MM.1S (cell line): Measurements from ENCODE around the gene GJB5.

Experiments
- CTCF ChIP-seq: fragments of 300-600 bp; sonication (generic); IDR thresholded peaks from 2 replicates; pipeline ENCODE4 v1.5.1; 2016; ENCODE audit warnings: antibody characterized with exemption, low read length, mixed read lengths
- EZH2 ChIP-seq: fragments of 300-600 bp; sonication (generic); optimal IDR thresholded peaks from 2 replicates; pipeline ENCODE3; 2017; ENCODE audit warnings: low read depth, mild to moderate bottlenecking, antibody characterized with exemption, low read length, mixed read lengths

- TF ChIP-seq EZH2, result no peak
- no peak for TF ChIP-seq CTCF
Measured at GRCh38 chr1:34757386-34757785, 2.5 kb downstream of the GJB5 start.
